NOMO-1 treated with DMSO at 0.1 percent for 48 hours (cell line): Measurements from ENCODE around the gene RIN1.

ENCODE experiments used
- DNase-seq: peaks from one replicate; lab custom pipeline; 2025; ENCODE audit not compliant: unreplicated experiment; lab: John Stamatoyannopoulos, UW

The RIN1 gene

DNA sequence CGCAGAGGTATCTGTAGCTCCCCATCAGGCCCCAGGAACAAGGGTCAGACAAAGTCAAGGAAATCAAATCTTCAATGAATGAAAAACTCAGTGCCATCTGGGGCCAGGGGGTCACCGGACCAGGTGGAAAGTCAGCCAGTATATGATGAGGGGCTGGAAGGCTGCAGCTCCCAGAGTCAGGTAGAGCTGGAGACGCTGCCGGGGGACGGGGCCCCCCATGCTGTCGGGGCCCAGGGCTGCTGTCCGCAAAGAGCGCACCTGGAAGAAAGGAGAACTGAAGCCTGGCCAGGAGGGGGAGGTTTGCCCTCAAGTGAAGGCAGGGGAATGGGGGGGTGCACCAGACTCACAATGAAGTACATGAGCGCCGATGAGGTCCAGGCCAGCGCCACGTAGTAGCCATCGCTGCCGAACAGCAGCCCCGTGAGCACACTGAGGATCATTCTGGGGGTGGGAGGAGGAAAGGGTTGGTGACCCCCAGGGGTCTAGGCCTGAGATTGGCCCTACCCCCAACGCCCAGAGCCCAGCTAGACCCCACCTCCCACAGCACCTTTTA lies 51.6 kb downstream of the RIN1 start:
- no peak for DNase-seq

DNA sequence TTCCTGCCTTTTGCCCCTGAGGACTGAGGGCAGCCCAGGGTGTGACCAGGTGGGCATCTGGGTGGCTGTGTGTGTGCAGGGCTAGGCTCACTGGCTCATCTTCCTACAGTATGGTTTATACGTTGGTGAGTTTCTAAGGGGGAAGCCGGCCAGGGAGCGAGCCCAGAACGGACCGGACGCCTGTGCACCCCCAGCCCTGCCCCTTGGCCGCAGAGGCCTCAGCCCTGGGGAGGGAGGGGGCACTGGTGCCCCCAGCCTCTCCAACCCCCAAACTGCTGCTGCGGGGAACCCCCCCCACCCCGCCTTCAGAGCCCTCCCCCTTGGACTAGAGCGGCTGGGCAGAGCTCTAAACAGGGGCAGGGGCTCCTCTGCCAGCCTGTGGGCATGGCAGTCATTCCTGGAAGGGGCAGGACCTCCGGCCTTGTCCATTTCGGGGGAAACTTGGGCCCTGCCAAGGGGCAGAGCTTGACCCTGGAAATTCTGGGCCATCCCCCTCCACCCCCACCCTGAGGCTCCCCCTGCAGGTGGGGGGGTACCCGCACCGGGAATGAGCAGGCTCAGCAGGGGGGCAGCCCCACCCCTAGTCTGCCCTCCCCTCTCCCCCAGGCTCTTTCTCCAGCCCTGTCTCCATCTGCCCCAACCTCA lies 52.7 kb downstream of the RIN1 start:
- no peak for DNase-seq

DNA sequence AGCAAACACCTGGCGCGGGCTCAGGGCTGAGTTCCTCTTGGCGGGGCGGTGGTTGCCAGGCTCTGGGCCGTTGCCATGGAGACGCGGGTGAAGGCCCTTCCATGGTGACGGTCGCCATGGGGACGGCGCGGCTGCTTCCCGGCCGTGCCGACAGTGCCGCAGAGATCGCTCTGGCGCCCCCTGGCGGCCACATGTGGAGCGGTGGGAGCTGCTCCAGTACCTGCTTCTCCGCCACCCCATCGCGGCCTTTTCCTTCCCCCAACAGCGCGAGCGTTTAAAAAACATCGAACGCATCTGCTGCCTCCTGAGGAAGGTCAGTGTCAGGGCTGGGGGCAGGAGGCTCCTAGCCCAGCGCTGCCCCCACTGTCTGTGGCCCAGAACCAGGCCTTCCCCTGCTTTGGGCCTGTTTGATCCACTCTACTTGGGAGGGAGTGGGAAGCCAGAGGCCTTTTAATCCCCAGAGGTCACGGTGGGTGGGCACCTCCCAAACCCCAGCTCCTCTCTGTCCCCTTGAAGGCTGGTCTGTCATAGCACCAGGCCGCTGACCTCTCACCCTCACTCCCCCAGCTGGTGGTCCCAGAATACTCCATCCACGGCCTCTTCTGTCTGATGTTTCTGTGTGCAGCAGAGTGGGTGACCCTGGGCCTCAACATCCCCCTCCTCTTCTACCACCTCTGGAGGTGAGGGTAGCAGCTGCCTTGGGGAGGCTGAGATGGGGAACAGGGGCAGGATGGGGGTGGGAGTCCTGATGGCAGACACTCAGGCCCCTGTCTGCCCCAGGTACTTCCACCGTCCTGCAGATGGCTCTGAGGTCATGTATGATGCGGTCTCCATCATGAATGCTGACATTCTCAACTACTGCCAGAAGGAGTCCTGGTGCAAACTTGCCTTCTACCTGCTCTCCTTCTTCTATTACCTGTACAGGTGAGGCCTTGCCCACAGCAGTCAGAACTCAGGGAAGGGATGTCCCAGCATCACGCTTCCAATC lies 53.5 kb downstream of the RIN1 start:
- peak; percentile 96 for DNase-seq
